Umbilical cord (tissue), 2 donors: ENCODE results near the gene OGG1. TPM values are rescaled to one million over a fixed set of nuclear protein-coding genes. Genes with fewer than 3 reads are reported as not detected.
"Not testable (repeated sequence)": the region's sequence is repeated elsewhere in the genome, so short reads cannot be mapped to it uniquely, and the experiment has no call there.

Experiments used
- DNase-seq: peaks from one replicate; pipeline ENCODE4 v3.0.0-alpha.2; 2015; ENCODE audit warnings: low spot score
- total RNA-seq: library from RNA; depleted of rRNA; stranded (reverse); fragments of >200 nt; gene quantifications from one replicate; pipeline ENCODE4 v1.2.3, GENCODE V29; 2014; ENCODE audit warnings: low replicate concordance; ENCODE audit not compliant: insufficient read depth

Gene OGG1
- total RNA-seq, 1 donor from 2014 or later, result 17.8 TPM

GRCh38 chr3:9762871-9763270, 13.1 kb downstream of the OGG1 start:
- no peak for DNase-seq

GRCh38 chr3:9765865-9766264, 16.1 kb downstream of the OGG1 start:
- DNase-seq, result no peak

DNA sequence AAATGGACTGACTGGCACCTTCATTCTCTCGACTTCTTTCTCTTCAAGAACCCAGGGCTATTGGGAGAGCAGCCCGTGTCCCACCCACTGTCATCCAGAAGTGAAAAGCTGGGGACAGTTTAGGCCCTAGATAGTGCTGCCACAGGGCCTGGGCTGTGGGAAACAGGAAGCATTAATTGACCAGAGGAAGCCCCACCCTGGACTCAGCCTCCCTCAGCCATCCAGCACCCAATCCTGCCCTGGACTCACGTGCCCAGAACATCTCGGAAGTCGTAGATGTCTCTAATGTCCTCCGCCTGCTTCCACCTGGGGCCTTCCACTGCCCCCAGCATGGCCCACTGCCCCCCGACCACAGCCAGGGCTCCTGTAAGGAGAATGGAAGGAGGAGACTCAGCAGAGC, 17.7 kb downstream of the OGG1 start:
- no peak for DNase-seq

GRCh38 chr3:9768141-9768775, 18.5 kb downstream of the OGG1 start:
- DNase-seq, result no peak

- no peak for DNase-seq
Observed at GRCh38 chr3:9769012-9769411, 19.3 kb downstream of the OGG1 start.

GRCh38 chr3:9769426-9770275, 19.9 kb downstream of the OGG1 start, which contains the start of gene CAMK1:
TSS of gene CAMK1 (minus strand) at chr3:9769947. CDS start at chr3:9767749, 2,198 bp downstream.
- peak; percentile 78 for DNase-seq

DNA sequence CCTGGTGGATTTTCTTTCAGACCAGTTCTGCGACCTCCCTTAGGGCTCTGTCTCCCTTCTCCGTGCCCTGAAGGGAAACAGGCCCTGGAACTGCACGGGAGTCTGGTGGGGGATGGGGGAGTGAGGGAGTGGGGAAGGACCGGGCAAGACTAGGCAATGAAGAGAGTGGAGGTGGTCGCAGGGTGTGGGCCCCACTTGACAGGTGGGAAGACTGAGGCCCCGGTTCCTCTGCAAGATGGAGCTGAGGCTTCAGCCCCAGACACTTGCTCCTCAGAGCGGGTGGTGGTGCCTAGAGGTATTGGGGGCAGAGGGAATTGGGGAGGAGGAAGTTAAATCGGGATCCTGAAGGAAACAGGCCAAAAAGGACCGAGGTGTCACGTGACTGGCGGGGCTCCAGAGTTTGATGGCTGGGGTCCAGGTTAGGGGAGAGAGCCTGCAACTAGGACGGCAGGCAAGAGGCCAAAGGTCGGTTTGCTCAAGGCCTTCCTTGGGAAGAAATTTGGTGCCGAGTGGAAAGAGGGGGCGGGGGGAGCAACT, 20.6 kb downstream of the OGG1 start:
- peak; percentile 71 for DNase-seq

GRCh38 chr3:9771007-9771406, 21.3 kb downstream of the OGG1 start:
- not testable (repeated sequence) for DNase-seq

DNA sequence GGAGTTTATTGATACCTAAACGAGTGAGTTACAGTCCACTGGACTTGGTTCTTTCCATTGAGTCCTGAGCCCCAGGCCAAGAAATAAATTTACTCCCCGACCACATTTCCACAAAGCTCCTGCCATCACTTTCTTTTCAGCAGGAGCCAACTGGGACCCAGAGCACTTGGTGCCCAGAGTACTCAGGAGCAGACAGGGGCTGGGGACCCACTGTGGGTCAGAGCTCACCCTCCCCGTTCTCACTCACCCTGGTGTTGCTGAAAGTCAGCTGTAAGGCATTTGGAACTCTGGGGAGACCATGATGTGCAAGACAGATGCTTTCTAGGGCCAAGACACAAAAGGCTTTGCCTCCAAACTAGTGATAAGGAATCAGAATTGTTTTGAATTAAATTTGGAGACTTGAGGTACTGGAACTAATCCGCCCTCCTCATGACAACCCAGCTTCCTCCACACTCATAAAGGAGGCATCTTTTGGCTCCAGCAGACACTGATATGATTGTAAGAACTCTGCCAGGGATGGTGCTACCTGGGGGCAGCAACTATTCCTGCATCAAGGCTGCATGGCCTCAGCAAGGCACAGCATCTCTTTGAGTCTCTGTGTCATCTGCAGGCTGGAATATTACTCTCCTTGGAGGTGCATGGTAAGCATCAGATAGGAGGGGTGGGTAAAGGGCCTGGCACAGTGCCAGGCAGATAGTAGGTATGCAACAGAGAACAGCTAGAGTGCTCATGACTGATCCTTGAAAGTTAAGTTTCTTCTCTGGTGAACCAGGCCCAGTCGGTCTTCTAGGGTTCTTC, 27.3 kb downstream of the OGG1 start:
- DNase-seq, result no peak

DNA sequence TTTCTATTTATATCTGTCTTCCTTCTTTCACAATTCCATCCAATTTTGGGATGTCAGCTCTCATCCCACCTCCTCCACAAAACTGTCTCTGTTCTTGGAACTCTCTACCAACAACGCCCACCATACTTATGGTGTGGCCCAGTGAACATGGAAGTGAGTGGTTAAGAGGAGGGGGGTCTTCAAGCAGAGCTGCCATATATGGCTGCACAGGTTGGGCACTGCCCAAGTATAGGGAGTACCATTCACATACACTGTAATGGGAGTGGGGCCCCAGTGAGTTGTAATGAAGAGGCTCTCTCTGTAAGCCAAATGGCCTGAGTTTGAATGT, 27.9 kb downstream of the OGG1 start:
- no peak for DNase-seq

DNA sequence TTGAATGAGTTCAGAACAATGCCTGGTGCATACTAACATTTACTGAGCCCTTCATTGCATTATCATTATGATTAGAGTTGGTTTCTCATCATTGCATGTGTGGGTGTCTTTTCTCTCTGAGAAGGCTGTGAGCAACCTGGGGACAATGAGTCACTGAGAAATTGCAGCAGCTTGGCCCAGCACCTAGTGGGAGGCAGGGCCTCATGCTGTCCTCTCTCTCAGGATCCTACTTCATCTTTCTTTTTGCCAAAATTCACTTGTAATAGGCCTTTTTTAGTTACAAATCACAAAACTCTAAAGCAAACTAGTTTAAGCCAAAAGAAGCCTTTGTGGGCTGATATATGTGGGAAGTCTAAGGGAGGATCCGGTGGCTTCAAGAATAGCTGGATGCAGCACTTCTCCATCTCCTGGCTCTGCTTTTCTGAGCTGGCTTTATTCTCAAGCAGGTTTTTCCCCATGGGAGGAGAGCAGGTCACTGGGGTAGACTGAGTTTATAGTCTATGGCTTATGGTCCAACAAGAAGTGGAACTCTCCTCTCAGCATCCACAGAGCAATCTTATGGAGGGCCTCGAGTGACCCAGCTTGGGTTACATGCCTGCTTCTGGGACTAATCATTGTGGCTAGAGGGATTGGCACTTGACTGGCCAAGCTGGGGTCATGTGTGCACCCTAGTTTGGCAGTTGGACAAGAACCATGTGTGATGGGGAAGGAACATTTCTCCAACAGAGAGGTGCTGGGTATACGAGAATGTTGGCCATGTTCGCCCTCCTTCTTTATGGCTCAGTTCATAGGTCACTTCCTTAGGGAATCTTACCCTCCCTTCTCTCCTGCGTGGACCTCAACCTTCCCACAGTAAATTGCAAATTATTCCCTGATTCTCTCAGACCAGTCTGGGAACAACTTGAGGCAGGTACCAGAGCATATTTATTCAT, 28.7 kb downstream of the OGG1 start:
- DNase-seq, result no peak

DNA sequence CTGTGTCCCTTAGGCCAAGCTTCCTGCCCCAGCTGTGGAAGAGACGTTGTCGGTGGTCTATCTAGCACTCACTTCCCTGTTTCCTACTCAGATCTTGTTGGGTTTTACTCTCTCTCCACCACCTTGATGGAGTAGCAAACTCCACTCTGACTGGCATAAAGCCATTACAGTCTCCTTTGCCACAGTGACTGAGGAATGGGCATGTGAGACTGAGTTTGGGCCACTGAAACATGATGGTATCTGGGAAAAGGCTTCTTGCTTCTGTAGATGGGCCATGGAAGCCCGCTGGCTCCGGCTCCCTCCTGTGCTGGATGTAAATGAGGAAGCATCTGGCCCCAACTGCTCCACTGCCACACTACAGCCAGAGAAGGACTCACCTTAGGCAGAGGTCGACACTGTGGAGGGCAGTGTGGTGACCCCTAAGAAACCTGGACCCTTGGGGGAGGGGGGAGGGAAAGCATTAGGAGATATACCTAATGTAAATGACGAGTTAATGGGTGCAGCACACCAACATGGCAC, 29.4 kb downstream of the OGG1 start:
- no peak for DNase-seq

DNA sequence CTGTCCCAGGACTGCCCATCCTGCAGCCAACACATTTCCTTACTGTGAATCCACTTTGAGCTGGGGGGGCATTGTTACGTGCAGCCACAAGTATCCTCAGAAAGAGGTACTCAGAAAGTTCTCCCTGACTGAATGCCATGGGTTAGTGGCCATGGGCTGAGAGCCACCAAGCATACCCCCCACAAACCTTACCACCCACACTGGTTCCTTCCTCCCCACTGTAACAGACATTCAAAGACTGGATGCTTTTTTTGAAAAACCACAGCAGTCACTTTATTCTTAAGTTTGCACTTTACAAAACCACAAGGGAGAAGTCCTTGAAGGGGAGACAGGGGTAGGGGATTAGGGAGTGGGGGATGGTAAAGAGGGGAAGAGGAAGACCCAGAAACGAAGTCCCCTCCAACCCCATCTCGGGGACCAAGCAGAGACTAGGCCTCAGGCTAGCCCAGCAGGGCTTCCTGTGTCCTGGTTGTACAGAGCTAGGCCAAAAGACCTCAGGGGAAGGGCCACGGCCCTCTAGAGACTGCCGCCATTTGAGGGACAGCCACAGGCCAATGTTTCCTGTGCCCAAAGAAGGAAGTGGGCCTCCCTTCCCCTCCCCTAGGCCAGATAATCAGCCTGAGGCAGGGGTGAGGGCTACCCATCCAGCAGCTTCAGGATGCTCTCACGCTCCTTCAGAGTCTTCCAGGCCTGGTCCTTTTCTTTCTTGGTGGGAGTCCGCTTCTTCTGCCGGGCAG, 30.1 kb downstream of the OGG1 start:
- DNase-seq, result peak; percentile 46

GRCh38 chr3:9780458-9780812, 30.7 kb downstream of the OGG1 start:
- no peak for DNase-seq

- no peak for DNase-seq
Observed at GRCh38 chr3:9780910-9781309, 31.2 kb downstream of the OGG1 start.

GRCh38 chr3:9781551-9781950, 31.8 kb downstream of the OGG1 start:
- DNase-seq, result no peak

DNA sequence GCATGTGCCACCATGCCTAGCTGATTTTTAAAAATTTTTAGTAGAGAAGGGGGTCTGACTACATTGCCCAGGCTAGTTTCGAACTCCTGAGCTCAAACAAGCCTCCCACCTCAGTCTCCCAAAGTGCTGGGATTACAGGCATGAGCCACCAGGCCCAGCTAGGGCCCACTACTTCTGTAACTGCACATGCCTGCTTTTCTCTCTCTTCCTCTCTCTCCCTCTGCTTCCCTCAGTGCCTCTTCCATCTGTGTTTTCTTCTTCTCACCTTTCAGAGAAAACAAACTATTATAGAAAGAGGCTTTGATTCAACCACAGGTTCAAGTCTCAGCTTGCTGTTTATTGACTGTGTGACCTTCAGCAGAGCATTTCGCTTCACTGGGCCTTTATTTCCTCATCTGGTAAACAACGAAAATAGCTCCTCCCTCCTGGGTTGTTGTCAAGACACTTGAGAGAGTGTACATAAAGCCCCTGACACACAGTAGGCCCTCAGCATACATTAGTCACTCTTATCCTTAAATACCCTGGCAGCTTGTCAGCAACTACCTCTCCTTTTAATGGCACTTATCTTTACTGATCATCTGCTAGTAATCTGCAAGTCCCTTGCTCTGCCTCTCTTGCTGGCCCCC, 32.3 kb downstream of the OGG1 start:
- no peak for DNase-seq

GRCh38 chr3:9782770-9783169, 33.0 kb downstream of the OGG1 start:
- no peak for DNase-seq

DNA sequence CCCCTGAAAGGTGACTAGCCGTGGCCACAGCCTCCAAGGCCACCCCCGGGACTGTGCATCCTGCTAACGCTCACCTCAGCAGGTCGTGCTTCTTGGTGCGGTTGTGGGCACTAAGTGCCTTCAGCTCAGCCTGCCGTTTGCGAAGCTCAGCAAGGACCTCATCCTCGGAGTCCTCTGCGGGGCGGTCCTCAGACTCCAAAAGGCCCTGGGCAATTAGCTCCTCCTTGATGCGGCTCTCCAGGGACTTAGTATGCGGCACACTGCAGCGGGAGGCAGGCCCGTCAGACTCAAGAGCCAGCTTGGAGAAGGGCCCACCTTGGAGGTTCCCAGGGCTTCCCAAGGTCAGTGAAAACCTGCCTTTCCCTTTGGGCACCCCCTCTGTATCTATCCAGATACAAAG, 34.2 kb downstream of the OGG1 start:
- no peak for DNase-seq

- no peak for DNase-seq
Observed at GRCh38 chr3:9784965-9785364, 35.2 kb downstream of the OGG1 start.
